Upper lobe of left lung (tissue), 4 donors: ENCODE measurements around the gene NPTN.

Source experiments
- EP300 ChIP-seq, 4 donors: sonication (generic); formaldehyde crosslinking; IDR thresholded peaks; one replicate each; pipeline ENCODE4 v1.5.1; 2017; ENCODE audit warnings: antibody characterized with exemption in 4 of 4, control low read depth in 2 of 4
- POLR2A ChIP-seq, 4 donors: fragments of 450-650 bp; IDR thresholded peaks; one replicate each; pipeline ENCODE4 v1.5.1; 2016 to 2017; ENCODE audit warnings: antibody characterized with exemption in 4 of 4, mild to moderate bottlenecking in 2 of 4
- TF ChIP-seq, protein P1 (sequence below), 6 experiments: fragments of 450-650 bp in 4 of 6; fragments of 200-600 bp in 2 of 6; sonication (generic) in 2 of 6; IDR thresholded peaks; one replicate each; pipeline ENCODE4 v1.5.1; 2016 to 2019; ENCODE audit warnings: antibody characterized with exemption in 6 of 6

DNA sequence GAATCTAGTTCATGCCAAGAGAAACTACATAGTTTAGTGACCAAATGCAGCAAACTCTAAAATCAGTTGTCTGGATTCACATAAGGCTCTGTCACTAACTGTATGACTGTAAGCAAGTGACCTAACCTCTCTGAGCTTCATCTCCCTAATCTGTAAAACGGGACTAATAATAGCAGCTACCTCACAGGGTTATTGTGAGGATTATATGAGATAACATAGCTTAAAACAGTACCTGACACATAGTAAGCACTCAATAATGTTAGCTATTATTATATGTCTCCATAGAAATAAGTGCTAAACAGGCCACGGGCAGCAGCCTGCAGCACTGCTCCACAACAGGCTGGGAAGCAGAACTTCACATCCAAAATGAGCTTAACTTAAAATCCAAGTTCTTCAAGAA is 30.2 kb downstream of the NPTN start:
- TF ChIP-seq POLR2A (IDR thresholded peaks at IDR 0.05) (no peak), EP300 (IDR thresholded peaks at IDR 0.05) (no peak)
- TF ChIP-seq, protein P1, sequence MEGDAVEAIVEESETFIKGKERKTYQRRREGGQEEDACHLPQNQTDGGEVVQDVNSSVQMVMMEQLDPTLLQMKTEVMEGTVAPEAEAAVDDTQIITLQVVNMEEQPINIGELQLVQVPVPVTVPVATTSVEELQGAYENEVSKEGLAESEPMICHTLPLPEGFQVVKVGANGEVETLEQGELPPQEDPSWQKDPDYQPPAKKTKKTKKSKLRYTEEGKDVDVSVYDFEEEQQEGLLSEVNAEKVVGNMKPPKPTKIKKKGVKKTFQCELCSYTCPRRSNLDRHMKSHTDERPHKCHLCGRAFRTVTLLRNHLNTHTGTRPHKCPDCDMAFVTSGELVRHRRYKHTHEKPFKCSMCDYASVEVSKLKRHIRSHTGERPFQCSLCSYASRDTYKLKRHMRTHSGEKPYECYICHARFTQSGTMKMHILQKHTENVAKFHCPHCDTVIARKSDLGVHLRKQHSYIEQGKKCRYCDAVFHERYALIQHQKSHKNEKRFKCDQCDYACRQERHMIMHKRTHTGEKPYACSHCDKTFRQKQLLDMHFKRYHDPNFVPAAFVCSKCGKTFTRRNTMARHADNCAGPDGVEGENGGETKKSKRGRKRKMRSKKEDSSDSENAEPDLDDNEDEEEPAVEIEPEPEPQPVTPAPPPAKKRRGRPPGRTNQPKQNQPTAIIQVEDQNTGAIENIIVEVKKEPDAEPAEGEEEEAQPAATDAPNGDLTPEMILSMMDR (IDR thresholded peaks at IDR 0.05) = no peak
